ENCODE measurements around the gene NFIA.

- TF ChIP-seq CTCF (conservative IDR thresholded peaks at IDR 0.05 in 1 of 2, IDR thresholded peaks at IDR 0.05 in 1 of 2; ENCODE audit: low read depth in 1 of 2, low read length in 2 of 2) (no peak), EZH2 (IDR thresholded peaks at IDR 0.05; ENCODE audit: low read length, missing control alignments) (no peak)
Observed at GRCh38 chr1:61368366-61368765, 286.0 kb downstream of the NFIA start.

Measured in fibroblast of lung (primary cell).